HG02970 (cell line): ENCODE results near the gene TMA7.
"Not testable (repeated sequence)": the region's sequence is repeated elsewhere in the genome, so short reads cannot be mapped to it uniquely, and the experiment has no call there.

Experiments
- ATAC-seq: cut with Tn5 transposase; IDR thresholded peaks from one replicate; pipeline ENCODE4 v1.9.1; 2021; ENCODE audit warnings: mild to moderate bottlenecking, moderate library complexity, moderate number of reproducible peaks; ENCODE audit not compliant: unreplicated experiment, low FRiP score

TMA7 gene

DNA sequence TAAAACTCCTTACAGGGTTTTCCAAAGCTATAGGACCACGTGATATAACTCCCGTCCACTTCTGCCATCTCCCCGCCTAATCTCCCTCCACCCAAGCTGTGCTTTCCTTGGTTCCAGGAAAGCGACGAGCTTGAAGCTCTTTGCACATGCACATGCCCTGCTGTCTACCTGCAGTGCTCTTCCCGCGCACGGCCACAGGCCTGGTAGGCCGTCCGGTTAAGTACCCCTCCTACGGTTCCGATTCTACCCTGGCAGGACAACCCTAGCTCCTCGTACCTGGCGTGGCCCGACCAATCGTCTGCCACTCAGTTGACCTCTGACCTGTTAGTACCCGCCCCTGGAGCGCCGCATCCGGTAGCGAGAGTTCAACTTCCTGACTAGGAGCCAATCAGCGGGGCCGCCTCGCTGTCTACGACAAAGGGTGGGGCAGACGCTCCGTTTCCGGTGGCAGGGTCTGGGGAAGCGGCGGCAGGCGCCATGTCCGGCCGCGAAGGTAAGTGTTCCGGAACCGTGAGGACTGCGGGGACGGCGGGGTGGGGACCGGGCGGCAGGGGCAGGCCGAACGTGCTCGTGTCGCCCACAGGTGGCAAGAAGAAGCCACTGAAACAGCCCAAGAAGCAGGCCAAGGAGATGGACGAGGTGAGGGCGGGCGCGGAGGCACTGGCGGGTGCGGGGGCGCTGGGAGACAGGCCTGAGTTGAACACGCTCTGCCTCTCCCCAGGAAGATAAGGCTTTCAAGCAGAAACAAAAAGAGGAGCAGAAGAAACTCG is at the start of gene TMA7, which contains the start of gene CCDC51:
Gene TMA7 (plus strand): TSS at position 438 of the 770 bp plus-strand sequence. CDS start 40 bp downstream, at position 478.
Gene CCDC51 (minus strand): TSS at position 300 of the 770 bp plus-strand sequence. CDS start 4,991 bp downstream, outside the sequence.
- peak; percentile 94 for ATAC-seq

DNA sequence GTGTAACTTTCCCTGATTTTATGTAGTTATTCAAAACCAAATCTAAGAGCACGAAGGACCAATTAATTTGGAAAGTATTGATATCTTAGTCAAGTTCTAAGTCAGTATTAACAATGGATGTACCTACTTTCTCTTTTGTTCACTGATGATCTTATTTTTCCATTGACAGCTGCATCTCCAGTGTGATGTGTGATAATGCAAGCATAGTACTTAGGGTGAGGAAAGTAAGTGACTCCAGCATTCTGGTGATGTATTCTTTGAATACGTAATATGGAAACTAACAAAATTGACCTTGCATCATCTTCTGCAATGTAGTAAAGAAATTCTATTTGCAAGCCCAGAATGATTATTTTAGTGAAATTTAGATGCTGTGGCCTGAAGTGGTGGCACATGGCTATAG is 45.7 kb upstream of the TMA7 start:
- no peak for ATAC-seq

DNA sequence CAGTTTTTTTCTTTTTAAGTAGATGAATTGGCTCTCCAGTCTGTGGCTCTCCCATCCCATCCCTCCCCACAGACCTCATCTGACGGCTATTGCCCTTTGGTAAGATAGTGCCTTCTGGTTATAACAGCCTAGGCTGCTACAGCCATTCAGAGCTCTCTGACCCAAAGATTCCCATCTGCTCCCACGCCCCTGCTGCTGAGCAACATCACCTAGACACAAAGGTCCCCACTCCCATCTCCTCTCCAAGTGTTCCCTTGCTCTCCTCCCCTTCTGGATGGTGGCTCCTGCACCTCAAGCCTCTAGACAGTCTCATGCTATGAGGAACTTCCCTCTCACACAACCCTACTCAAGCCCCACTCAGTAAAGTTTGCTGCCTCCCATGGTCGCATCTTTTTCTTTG is 44.3 kb upstream of the TMA7 start:
- no peak for ATAC-seq

DNA sequence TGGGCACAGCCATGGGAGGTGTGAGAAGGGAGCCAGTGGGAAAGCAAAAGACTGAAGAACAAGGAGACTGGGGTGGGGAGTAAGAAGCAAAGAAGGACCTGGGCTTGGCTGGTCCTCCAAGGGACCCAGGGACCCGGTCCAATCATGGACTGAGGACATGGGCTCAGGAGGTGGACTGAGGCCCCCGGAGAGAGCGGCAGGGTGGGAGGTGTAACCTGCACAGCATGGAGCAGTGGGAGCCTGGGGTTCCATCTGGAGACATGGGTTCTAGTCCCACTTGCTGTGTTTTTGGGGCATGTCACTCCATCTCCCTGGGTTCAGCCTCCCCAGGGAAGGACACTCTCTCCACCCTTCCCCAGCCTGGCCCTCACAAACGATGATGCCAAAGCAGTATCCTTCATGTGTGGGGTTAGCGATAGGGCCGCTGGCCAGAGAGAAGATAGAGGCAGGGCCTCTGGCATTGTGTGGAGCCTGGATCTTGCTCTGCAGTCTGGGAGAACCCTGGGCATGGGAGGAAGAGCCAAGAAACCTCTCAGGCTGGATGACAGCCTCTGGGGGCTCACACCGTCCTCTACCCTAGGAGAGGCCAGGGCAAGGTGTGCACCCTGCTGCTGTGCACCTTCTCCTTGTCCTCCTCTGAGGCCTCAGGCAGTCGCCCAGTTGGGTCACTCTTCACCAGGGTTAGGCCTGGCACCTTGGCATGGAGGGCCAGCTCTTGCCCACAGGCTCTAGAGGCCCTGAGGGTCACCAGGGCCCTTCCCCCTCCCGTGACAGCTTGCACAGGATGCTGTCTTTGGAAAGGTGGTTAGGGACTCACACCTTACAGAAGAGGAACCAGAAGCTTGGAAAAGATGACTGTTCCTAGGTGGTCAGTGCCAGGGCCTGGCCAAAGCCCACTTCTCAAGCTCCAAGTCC is 42.0 kb upstream of the TMA7 start:
- no peak for ATAC-seq

DNA sequence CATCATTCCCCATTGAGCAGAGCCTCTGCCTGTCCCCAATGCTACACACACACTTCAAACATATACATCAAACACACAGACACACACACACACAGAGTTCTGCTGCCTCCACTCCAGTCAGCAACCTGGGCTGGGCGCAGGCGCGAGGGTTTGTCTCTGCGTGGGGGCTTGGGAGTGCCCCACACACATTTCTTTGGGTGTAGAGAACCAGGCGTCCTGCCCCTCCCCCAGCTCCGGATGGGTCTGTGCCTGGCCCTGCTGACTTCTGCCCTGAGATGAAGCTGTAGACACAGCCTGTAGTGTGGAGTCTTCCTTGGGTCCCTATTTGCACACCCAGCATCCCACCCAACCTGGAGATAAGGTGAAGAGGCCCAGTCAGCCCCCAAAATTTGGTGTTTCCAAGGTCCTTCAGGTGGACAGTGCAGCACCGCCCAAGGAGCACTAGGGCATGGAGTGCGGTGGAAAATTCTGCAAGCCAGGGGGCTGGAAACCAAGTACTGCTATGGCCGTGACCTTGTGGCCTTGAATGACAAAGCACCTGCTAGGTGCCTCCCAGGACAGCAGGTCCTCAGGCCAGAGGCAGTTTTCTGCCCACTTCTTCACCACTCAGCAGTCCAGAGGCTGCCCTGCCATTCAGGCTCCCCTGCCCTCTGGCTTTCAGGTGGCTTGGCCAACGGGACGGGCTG is 41.2 kb upstream of the TMA7 start:
- ATAC-seq, result no peak

- ATAC-seq, result no peak
These were observed 40.5 kb upstream of the TMA7 start for GRCh38 chr3:48399387-48400172.

GRCh38 chr3:48400824-48401433 is 39.1 kb upstream of the TMA7 start:
- ATAC-seq, result no peak

GRCh38 chr3:48401434-48401901 is 38.6 kb upstream of the TMA7 start:
- not testable (repeated sequence) for ATAC-seq

GRCh38 chr3:48402281-48402732 is 37.8 kb upstream of the TMA7 start:
- ATAC-seq, result no peak

DNA sequence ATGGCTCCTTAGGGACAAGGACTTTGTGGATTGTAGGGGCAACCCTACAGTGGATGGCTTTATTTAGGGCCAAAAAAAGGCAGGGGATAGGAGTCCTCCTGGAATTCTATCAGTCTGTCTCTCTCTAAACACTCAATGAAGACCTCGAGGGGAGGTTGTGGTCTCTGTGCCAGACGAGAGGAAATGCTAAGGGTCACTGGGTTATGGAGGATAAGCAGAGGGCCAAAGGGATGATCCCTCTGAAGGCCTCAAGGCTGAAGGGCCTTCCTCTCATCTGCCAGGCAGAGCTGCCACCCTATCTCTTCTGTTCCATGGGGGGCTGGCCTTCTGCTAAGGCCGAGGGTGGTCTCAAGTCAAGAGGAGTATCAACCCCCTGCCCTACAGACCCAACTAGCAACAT is 37.1 kb upstream of the TMA7 start:
- no peak for ATAC-seq

DNA sequence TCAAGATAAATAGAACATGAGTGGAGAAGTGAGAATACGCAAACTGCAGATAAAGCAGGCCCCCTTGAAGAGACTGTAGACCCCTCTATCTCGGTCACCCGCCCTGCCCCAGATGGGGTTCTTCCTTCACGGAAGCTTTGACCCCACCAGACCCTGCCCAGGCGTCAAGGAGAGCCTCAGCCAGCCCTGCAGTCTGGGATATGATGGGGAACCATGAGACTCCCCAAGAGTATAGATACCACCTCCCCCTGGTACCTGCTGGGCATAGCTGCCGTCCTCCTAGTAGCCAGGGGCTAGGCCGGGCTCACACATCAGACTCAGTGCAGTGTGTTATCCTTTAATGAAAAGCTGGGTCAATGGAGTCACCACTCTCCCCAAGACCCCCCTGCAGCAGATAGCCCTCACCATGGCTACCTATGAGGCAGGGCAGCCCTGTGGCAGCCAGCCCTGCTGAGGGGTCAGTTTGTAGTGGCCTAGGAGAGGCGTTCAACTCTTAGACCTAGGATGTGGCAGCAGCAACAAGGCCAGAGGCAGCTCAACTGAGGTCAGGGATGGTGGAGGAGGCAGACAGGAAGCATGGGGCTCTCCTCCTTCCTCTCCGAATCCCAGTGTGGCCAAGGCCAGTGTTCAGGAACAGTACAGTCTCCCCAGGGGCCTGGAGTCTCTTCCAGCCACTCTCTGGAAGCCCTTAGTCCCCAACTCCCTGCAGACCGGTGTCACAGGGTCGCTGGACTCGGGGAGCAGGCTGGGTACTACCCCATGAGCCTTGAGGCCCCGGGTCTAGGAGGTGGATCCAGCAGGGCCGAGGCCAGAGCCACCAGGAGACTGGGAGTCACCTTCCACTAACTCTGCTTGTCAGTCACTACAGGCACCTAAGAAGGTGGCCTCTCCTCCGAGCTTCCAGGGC is 36.3 kb upstream of the TMA7 start:
- no peak for ATAC-seq

GRCh38 chr3:48404440-48405342 is 35.4 kb upstream of the TMA7 start:
- ATAC-seq, result no peak

- no peak for ATAC-seq
These were observed 34.6 kb upstream of the TMA7 start for GRCh38 chr3:48405343-48405881.

- no peak for ATAC-seq
These were observed 34.1 kb upstream of the TMA7 start for GRCh38 chr3:48405971-48406370.

DNA sequence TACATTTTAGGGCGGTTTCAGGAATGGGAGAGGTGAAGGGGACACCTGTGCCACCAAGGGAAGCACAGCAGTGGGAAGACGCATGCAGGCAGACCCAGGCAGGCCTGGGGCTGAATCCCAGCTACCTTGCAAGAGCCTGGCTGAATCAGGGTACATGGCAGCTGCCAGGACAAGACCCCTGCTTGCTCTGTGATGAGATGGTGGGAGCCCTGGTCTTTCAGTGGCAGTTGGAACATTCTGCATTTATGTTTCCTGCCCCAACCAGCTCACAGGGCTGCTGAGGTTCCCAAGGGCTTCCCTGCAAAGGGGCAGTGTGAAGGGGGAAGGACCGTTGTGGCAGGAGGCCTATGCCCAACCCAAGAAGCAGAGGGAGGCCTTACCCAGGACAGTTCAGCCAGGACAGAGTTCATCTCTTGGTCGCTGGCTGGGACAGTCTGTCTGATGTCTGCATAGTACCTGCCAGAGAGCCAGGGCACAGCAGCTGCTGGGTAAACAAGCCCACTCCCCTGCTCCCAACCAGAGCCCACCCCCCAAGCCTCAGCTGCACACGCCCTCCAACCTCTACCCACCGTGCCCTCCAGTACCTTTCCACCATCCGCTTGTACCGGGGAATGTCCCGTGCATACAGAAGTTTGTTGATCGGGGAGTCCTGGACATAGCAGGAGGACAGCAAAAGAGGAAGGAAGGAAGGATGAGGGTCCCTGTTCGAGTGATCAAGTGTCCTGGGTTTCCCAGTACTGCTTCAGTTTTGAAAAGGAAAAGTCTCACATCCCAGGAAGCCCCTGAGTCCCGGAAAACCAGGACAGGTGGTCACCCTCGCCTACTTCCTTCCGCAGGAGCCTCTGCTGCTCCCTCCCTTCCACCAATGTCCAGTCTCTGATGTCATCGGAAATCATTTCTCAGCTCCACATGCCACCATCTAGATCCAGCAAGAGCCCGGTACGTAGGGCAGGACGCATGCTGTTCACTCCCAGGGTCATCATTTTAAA is 33.3 kb upstream of the TMA7 start:
- ATAC-seq, result no peak

DNA sequence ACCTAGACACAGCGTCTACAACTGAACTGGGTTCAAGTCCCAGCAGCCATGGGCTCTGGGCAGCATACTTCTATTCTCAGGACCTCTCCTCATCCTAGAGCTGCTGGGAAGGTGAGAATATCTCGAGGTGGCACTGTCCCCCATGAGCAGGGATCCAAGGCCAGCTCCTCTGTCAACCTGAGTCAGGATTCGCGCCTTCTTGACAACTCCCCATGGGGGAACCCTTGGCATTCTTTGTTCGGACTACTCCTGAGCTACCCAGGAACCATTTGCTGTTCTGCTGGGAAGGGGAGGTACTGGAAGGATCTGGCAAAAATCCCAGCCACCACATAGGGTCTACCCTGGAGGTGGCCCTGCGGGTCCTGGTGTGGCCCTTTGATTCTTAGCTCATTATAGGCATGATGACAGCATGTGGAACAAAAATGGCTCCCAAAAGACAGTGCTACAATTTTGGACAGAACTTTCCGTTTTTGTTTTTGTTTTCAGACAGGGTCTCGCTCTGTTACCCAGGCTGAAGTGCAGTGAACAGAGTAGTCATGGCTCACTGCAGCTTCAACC is 32.4 kb upstream of the TMA7 start:
- no peak for ATAC-seq
